GM12891 (cell line): Measurements from ENCODE around the gene ANO4.

Experiments
- POLR2A ChIP-seq: IDR thresholded peaks from 2 replicates; pipeline ENCODE4 v1.6.1; 2011; ENCODE audit warnings: low read depth, low read length, control low read depth
- POLR2AphosphoS5 ChIP-seq: IDR thresholded peaks from 2 replicates; pipeline ENCODE4 v1.6.1; 2011; ENCODE audit warnings: low read depth, low read length, control low read depth
- POU2F2 ChIP-seq: IDR thresholded peaks from 2 replicates; pipeline ENCODE4 v1.6.1; 2011; ENCODE audit warnings: low read depth, mild to moderate bottlenecking, control low read depth, low read length, moderate library complexity
- SPI1 ChIP-seq: IDR thresholded peaks from 2 replicates; pipeline ENCODE4 v1.6.1; 2011; ENCODE audit warnings: low read depth, low read length, control low read depth
- TAF1 ChIP-seq: IDR thresholded peaks from 2 replicates; pipeline ENCODE4 v1.6.1; 2011; ENCODE audit warnings: low read depth, low read length, control low read depth

DNA sequence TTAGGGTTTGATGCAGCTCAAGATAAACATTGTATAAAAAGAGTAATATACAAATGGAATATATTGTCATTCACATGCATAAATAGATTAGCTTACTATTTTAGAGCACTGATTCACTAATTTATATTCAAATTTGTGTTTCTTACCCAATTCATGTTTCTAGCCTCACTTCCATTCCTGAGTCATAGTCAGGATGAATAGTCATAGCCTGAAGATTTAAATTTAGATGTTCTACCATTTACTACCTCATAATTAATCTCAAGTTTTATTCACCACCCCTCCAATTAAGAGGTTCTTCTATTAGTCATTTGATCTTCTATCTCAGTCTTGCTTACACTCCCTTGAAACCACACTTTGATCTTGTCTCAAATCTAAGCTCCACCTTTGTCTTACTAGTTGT, 38.7 kb downstream of the ANO4 start:
- no peak for TF ChIP-seq SPI1
- no peak for TF ChIP-seq POLR2AphosphoS5
- no peak for TF ChIP-seq TAF1
- TF ChIP-seq POLR2A, result no peak
- no peak for TF ChIP-seq POU2F2
